Muscle layer of colon (tissue), 2 donors: ENCODE results near the gene SPECC1L.
"Not testable (repeated sequence)": the region's sequence is repeated elsewhere in the genome, so short reads cannot be mapped to it uniquely, and the experiment has no call there.

ENCODE experiments used
- H3K27ac ChIP-seq: one replicate; pipeline ENCODE4 v1.7.0; 2013; ENCODE audit warnings: low read depth, mild to moderate bottlenecking, low read length, moderate library complexity
- H3K27me3 ChIP-seq, 2 donors: one replicate each; pipeline ENCODE4 v1.7.0; 2013; ENCODE audit warnings: low read length in 2 of 2, mild to moderate bottlenecking in 2 of 2; ENCODE audit not compliant: insufficient read depth in 2 of 2, control insufficient read depth in 1 of 2
- H3K36me3 ChIP-seq: one replicate; pipeline ENCODE4 v1.7.0; 2013; ENCODE audit warnings: mild to moderate bottlenecking, low read length; ENCODE audit not compliant: insufficient read depth
- H3K4me1 ChIP-seq: one replicate; pipeline ENCODE4 v1.7.0; 2013; ENCODE audit warnings: mild to moderate bottlenecking, low read length; ENCODE audit not compliant: insufficient read depth
- H3K4me3 ChIP-seq, 2 donors: one replicate each; pipeline ENCODE4 v1.7.0; 2013; ENCODE audit warnings: low read length in 2 of 2, low read depth in 1 of 2, mild to moderate bottlenecking in 1 of 2, moderate library complexity in 1 of 2
- H3K9ac ChIP-seq: one replicate; pipeline ENCODE4 v1.7.0; 2013; ENCODE audit warnings: low read length
- H3K9me3 ChIP-seq: one replicate; pipeline ENCODE4 v1.7.0; 2013; ENCODE audit warnings: mild to moderate bottlenecking, low read length
- donor health status: abdominal sarcoma.
- donor health status: Adenocarcinoma of cecum.

Gene SPECC1L

GRCh38 chr22:24236656-24237055, 34.0 kb upstream of the SPECC1L start:
- Histone ChIP-seq H3K27me3 (no peaks in the 10 kb centered on the region), H3K36me3 (no peaks in the 10 kb centered on the region), H3K9ac (no peak overlapping the region), H3K9me3 (no peaks in the 10 kb centered on the region), H3K4me3 (no peak overlapping the region), H3K27ac (no peak overlapping the region), H3K4me1 (no peaks in the 10 kb centered on the region)

GRCh38 chr22:24238101-24238694, 32.4 kb upstream of the SPECC1L start:
- not testable (repeated sequence) for H3K9ac ChIP-seq, H3K36me3 ChIP-seq, H3K4me1 ChIP-seq, H3K27ac ChIP-seq, H3K27me3 ChIP-seq, H3K9me3 ChIP-seq, H3K4me3 ChIP-seq

GRCh38 chr22:24240381-24240780, 30.2 kb upstream of the SPECC1L start:
- no peaks in the 10 kb centered on the region for H3K9me3 ChIP-seq
- no peaks in the 10 kb centered on the region for H3K36me3 ChIP-seq
- H3K4me3 ChIP-seq = no peak overlapping the region
- H3K27ac ChIP-seq = no peak overlapping the region
- H3K27me3 ChIP-seq = no peaks in the 10 kb centered on the region
- no peak overlapping the region for H3K9ac ChIP-seq
- peaks cover 2% of the 10 kb centered on the region for H3K4me1 ChIP-seq

- not testable (repeated sequence) for H3K9me3 ChIP-seq, H3K27me3 ChIP-seq, H3K36me3 ChIP-seq, H3K4me1 ChIP-seq, H3K27ac ChIP-seq, H3K4me3 ChIP-seq, H3K9ac ChIP-seq
Measured at GRCh38 chr22:24240985-24241692, 29.5 kb upstream of the SPECC1L start.

GRCh38 chr22:24243417-24243816, 27.2 kb upstream of the SPECC1L start:
- H3K27ac ChIP-seq, H3K36me3 ChIP-seq, H3K9ac ChIP-seq, H3K9me3 ChIP-seq, H3K27me3 ChIP-seq, H3K4me3 ChIP-seq: not testable (repeated sequence)
- H3K4me1 ChIP-seq = peaks cover 11% of the 10 kb centered on the region

- no peaks in the 10 kb centered on the region for H3K36me3 ChIP-seq
- H3K27me3 ChIP-seq = no peaks in the 10 kb centered on the region
- no peaks in the 10 kb centered on the region for H3K9me3 ChIP-seq
- no peak overlapping the region for H3K4me3 ChIP-seq
- H3K4me1 ChIP-seq = peaks cover 11% of the 10 kb centered on the region
- no peak overlapping the region for H3K9ac ChIP-seq
- H3K27ac ChIP-seq = no peak overlapping the region
Measured at GRCh38 chr22:24244144-24244787, 26.4 kb upstream of the SPECC1L start.

- not testable (repeated sequence) for H3K9me3 ChIP-seq, H3K9ac ChIP-seq, H3K4me3 ChIP-seq, H3K27me3 ChIP-seq, H3K27ac ChIP-seq, H3K36me3 ChIP-seq
- peaks cover 11% of the 10 kb centered on the region for H3K4me1 ChIP-seq
Measured at GRCh38 chr22:24245030-24245431, 25.6 kb upstream of the SPECC1L start, which contains the start of gene GGT5. GGT5 (minus strand) TSS chr22:24245082; CDS start chr22:24244725, 357 bp downstream.

- not testable (repeated sequence) for H3K4me3 ChIP-seq, H3K27ac ChIP-seq, H3K36me3 ChIP-seq, H3K9ac ChIP-seq, H3K27me3 ChIP-seq, H3K9me3 ChIP-seq
- peaks cover 11% of the 10 kb centered on the region for H3K4me1 ChIP-seq
Measured at GRCh38 chr22:24245584-24246561, 24.8 kb upstream of the SPECC1L start.

GRCh38 chr22:24247011-24247507, 23.6 kb upstream of the SPECC1L start:
- Histone ChIP-seq H3K27ac (peak overlapping the region; percentile 27), H3K27me3 (no peaks in the 10 kb centered on the region), H3K36me3 (no peaks in the 10 kb centered on the region), H3K9ac (no peak overlapping the region), H3K9me3 (no peaks in the 10 kb centered on the region), H3K4me3 (no peak overlapping the region), H3K4me1 (peaks cover 11% of the 10 kb centered on the region)

- Histone ChIP-seq H3K4me3 (no peak overlapping the region), H3K36me3 (no peaks in the 10 kb centered on the region), H3K4me1 (peaks cover 11% of the 10 kb centered on the region), H3K9ac (no peak overlapping the region), H3K27me3 (no peaks in the 10 kb centered on the region), H3K27ac (no peak overlapping the region), H3K9me3 (no peaks in the 10 kb centered on the region)
Measured at GRCh38 chr22:24247564-24248344, 22.9 kb upstream of the SPECC1L start.
